Natural killer cell treated with Interleukin-12 subunit alpha and Interleukin-12 subunit beta and Interleukin-15 and Interleukin-18, amount 100 ng/mL, for 72 hours (primary cell): ENCODE measurements around the gene PLD5. TPM values are rescaled to one million over a fixed set of nuclear protein-coding genes. Genes with fewer than 3 reads are reported as not detected.
"Not testable (repeated sequence)": the region's sequence is repeated elsewhere in the genome, so short reads cannot be mapped to it uniquely, and the experiment has no call there.

Experiments
- ATAC-seq, 2 donors: fragments of 150-1000 bp; cut with Tn5 transposase in 1 of 2; sonication (Bioruptor Pico), chemical (Tn5 transposase) in 1 of 2; 2 replicates each; pipeline ENCODE4 v1.10.0; 2021
- DNase-seq: peaks from one replicate; pipeline ENCODE4 v3.0.0; 2022; ENCODE audit warnings: low spot score
- H3K27ac Mint-ChIP-seq, 2 donors: 1 replicate in 1 of 2; 2 replicates in 1 of 2; pipeline ENCODE4 v1.8.0; 2022; ENCODE audit warnings: mixed read lengths in 2 of 2, mild to moderate bottlenecking in 1 of 2, moderate library complexity in 1 of 2
- H3K27me3 Mint-ChIP-seq, 2 donors: 1 replicate in 1 of 2; 2 replicates in 1 of 2; pipeline ENCODE4 v1.8.0; 2022; ENCODE audit warnings: mixed read lengths in 2 of 2
- H3K36me3 Mint-ChIP-seq: one replicate; pipeline ENCODE4 v1.8.0; 2022; ENCODE audit warnings: mixed read lengths
- H3K4me1 Mint-ChIP-seq, 2 donors: 1 replicate in 1 of 2; 2 replicates in 1 of 2; pipeline ENCODE4 v1.8.0; 2022; ENCODE audit warnings: low read depth in 2 of 2, mixed read lengths in 2 of 2, mild to moderate bottlenecking in 1 of 2
- H3K4me3 Mint-ChIP-seq: one replicate; pipeline ENCODE4 v1.8.0; 2022; ENCODE audit warnings: mixed read lengths
- H3K9me3 Mint-ChIP-seq: 2 replicates; pipeline ENCODE4 v1.8.0; 2022; ENCODE audit warnings: mixed read lengths
- total RNA-seq, 2 donors: library from RNA; stranded (reverse); gene quantifications; one replicate each; pipeline ENCODE4 v1.2.3, GENCODE V29; 2022

The PLD5 gene
- total RNA-seq, 2 donors from 2014 or later = not detected

- not testable (repeated sequence) for H3K27ac Mint-ChIP-seq, H3K9me3 Mint-ChIP-seq, ATAC-seq, H3K4me1 Mint-ChIP-seq, H3K4me3 Mint-ChIP-seq, H3K36me3 Mint-ChIP-seq, DNase-seq, H3K27me3 Mint-ChIP-seq
These were observed 260.1 kb downstream of the PLD5 start for GRCh38 chr1:242264419-242264818.

GRCh38 chr1:242245255-242245654, 279.2 kb downstream of the PLD5 start:
- Mint-ChIP-seq H3K36me3 (no peaks in the 10 kb centered on the region), H3K27me3 (no peaks in the 10 kb centered on the region), H3K4me1 (no peaks in the 10 kb centered on the region), H3K9me3 (no peaks in the 10 kb centered on the region), H3K4me3 (no peak overlapping the region), H3K27ac (no peak overlapping the region)
- DNase-seq (no peak), ATAC-seq (no peak)

GRCh38 chr1:242243472-242243871, 281.0 kb downstream of the PLD5 start:
- DNase-seq = no peak
- Mint-ChIP-seq H3K4me3 (no peak overlapping the region), H3K27ac (no peak overlapping the region), H3K9me3 (no peaks in the 10 kb centered on the region), H3K36me3 (no peaks in the 10 kb centered on the region), H3K27me3 (no peaks in the 10 kb centered on the region), H3K4me1 (no peaks in the 10 kb centered on the region)
- ATAC-seq = no peak

- no peaks in the 10 kb centered on the region for H3K4me1 Mint-ChIP-seq
- no peaks in the 10 kb centered on the region for H3K36me3 Mint-ChIP-seq
- DNase-seq (no peak), ATAC-seq (no peak)
- no peak overlapping the region for H3K27ac Mint-ChIP-seq
- no peak overlapping the region for H3K4me3 Mint-ChIP-seq
- no peaks in the 10 kb centered on the region for H3K9me3 Mint-ChIP-seq
- H3K27me3 Mint-ChIP-seq = no peaks in the 10 kb centered on the region
These were observed 281.5 kb downstream of the PLD5 start for GRCh38 chr1:242242983-242243382.

- H3K27ac Mint-ChIP-seq = no peak overlapping the region
- no peak for DNase-seq
- no peaks in the 10 kb centered on the region for H3K4me1 Mint-ChIP-seq
- H3K27me3 Mint-ChIP-seq = no peaks in the 10 kb centered on the region
- no peak overlapping the region for H3K4me3 Mint-ChIP-seq
- H3K9me3 Mint-ChIP-seq = no peaks in the 10 kb centered on the region
- no peaks in the 10 kb centered on the region for H3K36me3 Mint-ChIP-seq
- ATAC-seq = no peak
These were observed 282.6 kb downstream of the PLD5 start for GRCh38 chr1:242241936-242242335.

- Mint-ChIP-seq H3K4me3 (no peak overlapping the region), H3K27ac (no peak overlapping the region), H3K36me3 (no peaks in the 10 kb centered on the region), H3K9me3 (no peaks in the 10 kb centered on the region), H3K4me1 (no peaks in the 10 kb centered on the region), H3K27me3 (no peaks in the 10 kb centered on the region)
- DNase-seq (no peak), ATAC-seq (no peak)
These were observed 283.8 kb downstream of the PLD5 start for GRCh38 chr1:242240691-242241090.

- Mint-ChIP-seq H3K27me3 (no peaks in the 10 kb centered on the region), H3K4me3 (no peak overlapping the region), H3K27ac (no peak overlapping the region), H3K9me3 (no peaks in the 10 kb centered on the region), H3K36me3 (no peaks in the 10 kb centered on the region), H3K4me1 (no peaks in the 10 kb centered on the region)
- no peak for ATAC-seq
- no peak for DNase-seq
These were observed 284.4 kb downstream of the PLD5 start for GRCh38 chr1:242240077-242240476.

GRCh38 chr1:242239398-242239797, 285.1 kb downstream of the PLD5 start:
- no peaks in the 10 kb centered on the region for H3K4me1 Mint-ChIP-seq
- no peak overlapping the region for H3K27ac Mint-ChIP-seq
- H3K36me3 Mint-ChIP-seq = no peaks in the 10 kb centered on the region
- no peak overlapping the region for H3K4me3 Mint-ChIP-seq
- no peaks in the 10 kb centered on the region for H3K27me3 Mint-ChIP-seq
- H3K9me3 Mint-ChIP-seq = no peaks in the 10 kb centered on the region
- DNase-seq = no peak
- no peak for ATAC-seq

- H3K36me3 Mint-ChIP-seq = no peaks in the 10 kb centered on the region
- H3K27me3 Mint-ChIP-seq = no peaks in the 10 kb centered on the region
These were observed 287.4 kb downstream of the PLD5 start for GRCh38 chr1:242237051-242237450.

GRCh38 chr1:242228991-242229390, 295.5 kb downstream of the PLD5 start:
- Mint-ChIP-seq H3K36me3 (no peaks in the 10 kb centered on the region), H3K27ac (no peak overlapping the region), H3K4me1 (no peaks in the 10 kb centered on the region), H3K27me3 (no peaks in the 10 kb centered on the region), H3K4me3 (no peak overlapping the region), H3K9me3 (peaks cover 2% of the 10 kb centered on the region)
- DNase-seq (no peak), ATAC-seq (no peak)

More at GRCh38 chr1:242237051-242237450, 287.4 kb downstream of the PLD5 start:
- H3K27ac Mint-ChIP-seq = no peak overlapping the region
- DNase-seq (no peak), ATAC-seq (no peak)
- H3K4me3 Mint-ChIP-seq = no peak overlapping the region
- H3K9me3 Mint-ChIP-seq = no peaks in the 10 kb centered on the region
- no peaks in the 10 kb centered on the region for H3K4me1 Mint-ChIP-seq

- peaks cover 2% of the 10 kb centered on the region for H3K9me3 Mint-ChIP-seq
- DNase-seq = no peak
- no peaks in the 10 kb centered on the region for H3K36me3 Mint-ChIP-seq
- H3K4me3 Mint-ChIP-seq = no peak overlapping the region
- no peaks in the 10 kb centered on the region for H3K27me3 Mint-ChIP-seq
- no peak for ATAC-seq
- no peaks in the 10 kb centered on the region for H3K4me1 Mint-ChIP-seq
- H3K27ac Mint-ChIP-seq = no peak overlapping the region
These were observed 298.5 kb downstream of the PLD5 start for GRCh38 chr1:242225767-242226573.

GRCh38 chr1:242224878-242225766, 299.4 kb downstream of the PLD5 start:
- H3K4me3 Mint-ChIP-seq, H3K27ac Mint-ChIP-seq, H3K27me3 Mint-ChIP-seq, DNase-seq, H3K36me3 Mint-ChIP-seq, H3K4me1 Mint-ChIP-seq, H3K9me3 Mint-ChIP-seq, ATAC-seq: not testable (repeated sequence)

GRCh38 chr1:242224461-242224860, 300.0 kb downstream of the PLD5 start:
- Mint-ChIP-seq H3K9me3 (peaks cover 2% of the 10 kb centered on the region), H3K4me3 (no peak overlapping the region), H3K27me3 (no peaks in the 10 kb centered on the region), H3K36me3 (no peaks in the 10 kb centered on the region), H3K4me1 (no peaks in the 10 kb centered on the region), H3K27ac (no peak overlapping the region)
- DNase-seq (no peak), ATAC-seq (no peak)

GRCh38 chr1:242219905-242220304, 304.6 kb downstream of the PLD5 start:
- Mint-ChIP-seq H3K27me3 (no peaks in the 10 kb centered on the region), H3K4me3 (no peak overlapping the region), H3K27ac (no peak overlapping the region), H3K36me3 (no peaks in the 10 kb centered on the region), H3K9me3 (peaks cover 3% of the 10 kb centered on the region), H3K4me1 (no peaks in the 10 kb centered on the region)
- ATAC-seq (no peak), DNase-seq (no peak)
